Common myeloid progenitor, CD34-positive (primary cell): Measurements from ENCODE around the gene NCOA3.
"Not testable (repeated sequence)": the region's sequence is repeated elsewhere in the genome, so short reads cannot be mapped to it uniquely, and the experiment has no call there.

Experiments
- CTCF ChIA-PET: fragments of 350-600 bp; sonication (Branson Sonifier 250); formaldehyde crosslinking; loops from one replicate; lab custom pipeline; 2021; ENCODE audit warnings: antibody characterized with exemption; lab: Charles Lee
- POLR2A ChIA-PET: fragments of 350-600 bp; sonication (Branson Sonifier 250); formaldehyde crosslinking; loops from one replicate; lab custom pipeline; 2021; ENCODE audit warnings: antibody characterized with exemption; lab: Charles Lee
- DNase-seq, 3 donors: peaks; one replicate each; pipeline versions ENCODE4 v3.0.0 to v3.0.0-alpha.2; 2013
- H3K27ac ChIP-seq, 2 experiments: 1 replicate in 1 of 2; 2 replicates in 1 of 2; pipeline ENCODE4 v1.7.0; 2013; ENCODE audit warnings: inconsistent platforms in 2 of 2, low read length in 2 of 2, mild to moderate bottlenecking in 2 of 2, low read depth in 1 of 2, moderate library complexity in 1 of 2; ENCODE audit not compliant: severe bottlenecking in 2 of 2, insufficient read depth in 1 of 2, poor library complexity in 1 of 2
- H3K27me3 ChIP-seq, 5 experiments: replicated peaks in 2 of 5; 1 replicate in 3 of 5; 2 replicates in 2 of 5; pipeline versions ENCODE4 v1.6.1 to v1.7.0; 2013; ENCODE audit warnings: low read length in 4 of 5, mild to moderate bottlenecking in 2 of 5, moderate library complexity in 2 of 5, inconsistent platforms in 1 of 5; ENCODE audit not compliant: insufficient read depth in 5 of 5, control insufficient read depth in 4 of 5
- H3K36me3 ChIP-seq, 4 experiments: 1 replicate in 2 of 4; 2 replicates in 2 of 4; pipeline versions ENCODE4 v1.6.1 to v1.7.0; 2013; ENCODE audit warnings: low read length in 3 of 4, control low read depth in 1 of 4, mild to moderate bottlenecking in 1 of 4; ENCODE audit not compliant: control insufficient read depth in 4 of 4, insufficient read depth in 4 of 4
- H3K4me1 ChIP-seq, 4 experiments: 1 replicate in 3 of 4; 2 replicates in 1 of 4; pipeline versions ENCODE4 v1.6.1 to v1.7.1; 2013; ENCODE audit warnings: low read length in 3 of 4, mild to moderate bottlenecking in 3 of 4, control low read depth in 1 of 4, inconsistent platforms in 1 of 4, moderate library complexity in 1 of 4; ENCODE audit not compliant: control insufficient read depth in 4 of 4, insufficient read depth in 4 of 4; ENCODE audit errors: control extremely low read depth in 1 of 4
- H3K4me3 ChIP-seq, 7 experiments: 1 replicate in 4 of 7; 2 replicates in 3 of 7; pipeline versions ENCODE4 v1.5.1 to v1.7.0; 2013; ENCODE audit warnings: mild to moderate bottlenecking in 7 of 7, low read length in 6 of 7, moderate library complexity in 6 of 7, inconsistent platforms in 2 of 7, low read depth in 2 of 7, control low read depth in 1 of 7; ENCODE audit not compliant: insufficient read depth in 4 of 7, control insufficient read depth in 1 of 7; ENCODE audit errors: extremely low read depth in 1 of 7
- H3K9me3 ChIP-seq, 5 experiments: 1 replicate in 4 of 5; 2 replicates in 1 of 5; pipeline versions ENCODE4 v1.6.1 to v1.7.1; 2013; ENCODE audit warnings: low read length in 4 of 5, mild to moderate bottlenecking in 2 of 5, inconsistent platforms in 1 of 5, low read depth in 1 of 5, moderate library complexity in 1 of 5; ENCODE audit not compliant: control insufficient read depth in 4 of 5, insufficient read depth in 2 of 5; ENCODE audit errors: control extremely low read depth in 1 of 5
- WGBS: methylation state at CpG from one replicate; pipeline ENCODE4 v1.1.5; 2013; ENCODE audit not compliant: insufficient coverage; 5-methylcytosine and 5-hydroxymethylcytosine counted together

Gene NCOA3

DNA sequence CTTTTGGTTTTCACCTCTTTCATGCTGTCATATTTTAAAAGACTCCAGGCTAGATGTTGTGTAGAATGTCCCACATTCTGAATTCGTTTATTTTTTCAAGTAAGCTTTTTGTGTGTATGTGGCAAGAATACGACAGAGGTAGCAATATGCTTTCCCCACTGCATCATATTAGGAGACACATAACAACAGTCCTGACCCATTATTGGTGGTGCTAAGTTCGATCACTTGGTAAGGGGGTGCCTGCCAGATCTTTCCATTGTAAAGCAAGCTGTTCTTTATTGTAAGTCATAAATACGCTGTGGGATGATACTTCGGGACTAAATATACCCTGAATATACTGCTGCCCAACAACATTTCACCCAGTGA is 588 bp upstream of the NCOA3 start:
- DNase-seq: no peak
- no peaks in the 10 kb centered on the region for H3K9me3 ChIP-seq
- peak overlapping the region; percentile 49 to 75 for H3K27ac ChIP-seq
- no peaks in the 10 kb centered on the region for H3K36me3 ChIP-seq
- POLR2A ChIA-PET: interaction anchor here (0.5 to 2.1 kb wide), 2 partner anchors 8 to 237 kb away, joined by 3 to 8 read pairs; no protein-coding TSS in a partner anchor
- peak overlapping the region; percentile 67 to 99 (median 89) for H3K4me3 ChIP-seq
- CTCF ChIA-PET: interaction anchor here (0.8 to 2.0 kb wide), 6 partner anchors 11 to 76 kb away, joined by 3 to 5 read pairs (median 4); no protein-coding TSS in a partner anchor
- peaks cover 10 to 29% (median 21%) of the 10 kb centered on the region in 4 experiments for H3K4me1 ChIP-seq
- no peaks in the 10 kb centered on the region for H3K27me3 ChIP-seq
- WGBS: 0% methylated on average over 1 of the region's 5 CpGs

- ChIA-PET CTCF (interaction anchor here (0.6 to 2.0 kb wide), 10 partner anchors 11 to 175 kb away, joined by 3 to 7 read pairs (median 4); no protein-coding TSS in a partner anchor), POLR2A (interaction anchor here (0.5 to 2.1 kb wide), 5 partner anchors 9 to 1721 kb away, joined by 3 to 8 read pairs (median 5); no protein-coding TSS in a partner anchor)
- H3K4me1 ChIP-seq: peaks cover 10 to 33% (median 24%) of the 10 kb centered on the region in 4 experiments
- peak overlapping the region; percentile 67 to 99 (median 89) for H3K4me3 ChIP-seq
- DNase-seq: peak; percentile 61 to 91 (median 85)
- H3K27ac ChIP-seq: peak overlapping the region; percentile 61 to 87
- H3K36me3 ChIP-seq: no peaks in the 10 kb centered on the region
- H3K9me3 ChIP-seq: no peaks in the 10 kb centered on the region
- no peaks in the 10 kb centered on the region for H3K27me3 ChIP-seq
- 0% methylated on average over 26 of the region's 34 CpGs for WGBS
Measured at GRCh38 chr20:47502271-47503239, 868 bp downstream of the NCOA3 start.

GRCh38 chr20:47503685-47504084 is 2.0 kb downstream of the NCOA3 start:
- H3K4me1 ChIP-seq: peaks cover 16 to 42% (median 30%) of the 10 kb centered on the region in 4 experiments
- peak overlapping the region in 1 of 2 experiments; percentile 87 for H3K27ac ChIP-seq
- ChIA-PET CTCF (interaction anchor here (1.0 to 1.4 kb wide), 3 partner anchors 24 to 65 kb away, joined by 3 to 5 read pairs (median 3); no protein-coding TSS in a partner anchor), POLR2A (no interaction called here)
- DNase-seq: peak in 2 of 3 donors; percentile 34 to 42
- peak overlapping the region in 5 of 7 experiments; percentile 1 to 99 (median 89) for H3K4me3 ChIP-seq
- no peaks in the 10 kb centered on the region for H3K9me3 ChIP-seq
- H3K27me3 ChIP-seq: no peaks in the 10 kb centered on the region
- WGBS: no CpG with 5 or more reads among the region's 2 CpGs
- H3K36me3 ChIP-seq: no peaks in the 10 kb centered on the region

- no peak for DNase-seq
- Histone ChIP-seq H3K27ac (no peak overlapping the region), H3K9me3 (no peaks in the 10 kb centered on the region), H3K4me3 (no peak overlapping the region), H3K27me3 (no peaks in the 10 kb centered on the region), H3K4me1 (peaks cover 18 to 40% (median 26%) of the 10 kb centered on the region in 4 experiments), H3K36me3 (no peaks in the 10 kb centered on the region)
- CTCF ChIA-PET: interaction anchor here (0.9 kb wide), 1 partner anchor 10 kb away, joined by 3 read pairs; no protein-coding TSS in a partner anchor
- POLR2A ChIA-PET: interaction anchor here (0.7 kb wide), 1 partner anchor 26 kb away, joined by 3 read pairs; no protein-coding TSS in a partner anchor
- WGBS: 100% methylated on average over 2 of the region's 2 CpGs
Measured at GRCh38 chr20:47506335-47506734, 4.6 kb downstream of the NCOA3 start.

- CTCF ChIA-PET: interaction anchor here (0.9 kb wide), 1 partner anchor 9 kb away, joined by 3 read pairs; no protein-coding TSS in a partner anchor
- no peaks in the 10 kb centered on the region for H3K27me3 ChIP-seq
- 92% methylated on average over 2 of the region's 2 CpGs for WGBS
- no peak for DNase-seq
- H3K9me3 ChIP-seq: no peaks in the 10 kb centered on the region
- no peak overlapping the region for H3K4me3 ChIP-seq
- H3K27ac ChIP-seq: peak overlapping the region in 1 of 2 experiments; percentile 16
- peaks cover 18 to 39% (median 24%) of the 10 kb centered on the region in 4 experiments for H3K4me1 ChIP-seq
- H3K36me3 ChIP-seq: no peaks in the 10 kb centered on the region
- POLR2A ChIA-PET: interaction anchor here (0.7 kb wide), 1 partner anchor 26 kb away, joined by 3 read pairs; no protein-coding TSS in a partner anchor
Measured at GRCh38 chr20:47506850-47507249, 5.2 kb downstream of the NCOA3 start.

DNA sequence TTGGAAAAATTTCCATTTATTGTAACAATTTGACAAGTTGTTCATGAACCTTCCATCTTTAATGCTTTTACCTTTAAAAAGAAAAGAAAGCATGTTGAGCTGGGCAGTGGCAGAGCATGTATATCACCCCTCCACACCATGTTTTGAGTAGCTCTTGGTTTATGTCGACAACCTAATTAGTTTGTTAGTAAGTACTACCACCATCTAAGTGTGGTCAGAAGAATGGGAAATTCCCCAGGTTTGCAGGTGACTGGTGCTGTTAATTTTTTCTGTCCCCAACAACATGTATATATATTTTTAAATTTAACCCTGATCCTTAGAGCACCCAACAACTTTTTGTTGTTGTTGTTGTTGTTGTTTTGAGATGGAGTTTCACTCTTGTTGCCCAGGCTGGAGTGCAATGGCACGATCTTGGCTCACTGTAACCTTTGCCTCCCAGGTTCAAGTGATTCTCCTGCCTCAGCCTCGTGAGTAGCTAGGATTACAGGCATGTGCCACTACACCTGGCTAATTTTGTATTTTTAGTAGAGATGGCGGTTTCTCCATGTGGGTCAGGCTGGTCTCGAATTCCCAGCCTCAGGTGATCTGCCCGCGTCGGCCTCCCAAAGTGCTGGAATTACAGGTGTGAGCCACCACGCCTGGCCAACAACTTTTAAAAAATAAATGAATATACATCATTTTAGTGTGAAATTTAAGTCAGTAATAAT is 5.7 kb downstream of the NCOA3 start:
- Histone ChIP-seq H3K4me1 (peaks cover 18 to 39% (median 24%) of the 10 kb centered on the region in 4 experiments), H3K27ac (peak overlapping the region in 1 of 2 experiments; percentile 16)
- not testable (repeated sequence) for H3K36me3 ChIP-seq, H3K4me3 ChIP-seq, H3K9me3 ChIP-seq, H3K27me3 ChIP-seq
- ChIA-PET CTCF (interaction anchor here (0.9 kb wide), 1 partner anchor 9 kb away, joined by 3 read pairs; no protein-coding TSS in a partner anchor), POLR2A (interaction anchor here (0.7 kb wide), 1 partner anchor 25 kb away, joined by 3 read pairs; no protein-coding TSS in a partner anchor)
- WGBS: 100% methylated on average over 2 of the region's 9 CpGs
- peak in 2 of 3 donors; percentile 21 to 31 for DNase-seq
